ENCODE results near the gene PSME3IP1.
"Not testable (repeated sequence)": the region's sequence is repeated elsewhere in the genome, so short reads cannot be mapped to it uniquely, and the experiment has no call there.

PSME3IP1 gene

GRCh38 chr16:57125969-57126368, 59.9 kb downstream of the PSME3IP1 start:
- DNase-seq (ENCODE audit: low read depth, low spot score), result no peak

GRCh38 chr16:57125376-57125775, 60.5 kb downstream of the PSME3IP1 start:
- DNase-seq (ENCODE audit: low read depth, low spot score), result no peak

- no peak for DNase-seq (ENCODE audit: low read depth, low spot score)
Measured at GRCh38 chr16:57123974-57124674, 61.7 kb downstream of the PSME3IP1 start.

GRCh38 chr16:57123216-57123973, 62.4 kb downstream of the PSME3IP1 start:
- DNase-seq (ENCODE audit: low read depth, low spot score), result no peak

GRCh38 chr16:57118461-57119084, 67.3 kb downstream of the PSME3IP1 start:
- DNase-seq (ENCODE audit: low read depth, low spot score), result no peak

GRCh38 chr16:57115514-57116182, 70.2 kb downstream of the PSME3IP1 start:
- no peak for DNase-seq (ENCODE audit: low read depth, low spot score)

- DNase-seq (ENCODE audit: low read depth, low spot score), result no peak
Measured at GRCh38 chr16:57115168-57115513, 70.7 kb downstream of the PSME3IP1 start.

- no peak for DNase-seq (ENCODE audit: low read depth, low spot score)
Measured at GRCh38 chr16:57113664-57114063, 72.2 kb downstream of the PSME3IP1 start.

GRCh38 chr16:57113042-57113453, 72.8 kb downstream of the PSME3IP1 start:
- no peak for DNase-seq (ENCODE audit: low read depth, low spot score)

GRCh38 chr16:57112403-57113041, 73.3 kb downstream of the PSME3IP1 start:
- no peak for DNase-seq (ENCODE audit: low read depth, low spot score)

- no peak for DNase-seq (ENCODE audit: low read depth, low spot score)
Measured at GRCh38 chr16:57111420-57111819, 74.4 kb downstream of the PSME3IP1 start.

- DNase-seq (ENCODE audit: low read depth, low spot score), result no peak
Measured at GRCh38 chr16:57110937-57111336, 74.9 kb downstream of the PSME3IP1 start.

GRCh38 chr16:57109259-57110105, 76.4 kb downstream of the PSME3IP1 start:
- not testable (repeated sequence) for DNase-seq (ENCODE audit: low read depth, low spot score)

- no peak for DNase-seq (ENCODE audit: low read depth, low spot score)
Measured at GRCh38 chr16:57108432-57108831, 77.4 kb downstream of the PSME3IP1 start.

GRCh38 chr16:57107321-57107922, 78.4 kb downstream of the PSME3IP1 start:
- no peak for DNase-seq (ENCODE audit: low read depth, low spot score)

- no peak for DNase-seq (ENCODE audit: low read depth, low spot score)
Measured at GRCh38 chr16:57106767-57107166, 79.1 kb downstream of the PSME3IP1 start.

GRCh38 chr16:57105184-57105583, 80.7 kb downstream of the PSME3IP1 start:
- no peak for DNase-seq (ENCODE audit: low read depth, low spot score)

- DNase-seq (ENCODE audit: low read depth, low spot score), result no peak
Measured at GRCh38 chr16:57104706-57105105, 81.1 kb downstream of the PSME3IP1 start.

- no peak for DNase-seq (ENCODE audit: low read depth, low spot score)
Measured at GRCh38 chr16:57102888-57103851, 82.7 kb downstream of the PSME3IP1 start.
